ENCODE data around the gene GRM8. TPM values are rescaled to one million over a fixed set of nuclear protein-coding genes. Genes with fewer than 3 reads are reported as not detected.

The GRM8 gene
- total RNA-seq, 1 experiment from 2014 or later, result not detected

DNA sequence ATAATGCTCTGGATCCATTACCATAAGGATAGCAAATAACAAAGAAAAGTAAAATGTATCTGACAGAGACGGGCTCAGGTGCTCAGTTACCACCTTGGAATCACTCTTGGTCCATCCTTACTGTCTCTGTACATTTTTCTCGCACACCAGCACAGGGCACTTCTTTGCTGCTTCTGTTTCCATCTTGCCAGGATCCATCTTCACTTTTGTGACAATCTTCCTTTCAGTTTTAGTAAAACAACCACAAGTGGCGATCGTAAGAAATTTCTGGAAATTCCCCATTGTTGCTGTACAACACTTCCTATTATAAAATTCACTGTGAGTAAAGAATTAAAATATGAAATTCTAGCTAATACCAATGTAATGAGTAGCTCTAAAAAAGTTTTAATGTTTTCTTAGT lies 695.5 kb downstream of the GRM8 start:
- Histone ChIP-seq H3K4me1 (no peaks in the 10 kb centered on the region), H3K9me3 (no peaks in the 10 kb centered on the region), H3K36me3 (ENCODE audit: control insufficient read depth, insufficient read depth, low read length) (no peaks in the 10 kb centered on the region), H3K27me3 (replicated peaks; ENCODE audit: control insufficient read depth, insufficient read depth, low read length) (no peaks in the 10 kb centered on the region), H3K4me3 (ENCODE audit: low read depth, low read length) (no peak overlapping the region)
- no peaks in the 10 kb centered on the region for H3K4me1 Mint-ChIP-seq (ENCODE audit: low read depth, unreplicated experiment)
- H3K36me3 Mint-ChIP-seq (ENCODE audit: insufficient read depth, unreplicated experiment), result no peaks in the 10 kb centered on the region
- TF ChIP-seq, protein P1, sequence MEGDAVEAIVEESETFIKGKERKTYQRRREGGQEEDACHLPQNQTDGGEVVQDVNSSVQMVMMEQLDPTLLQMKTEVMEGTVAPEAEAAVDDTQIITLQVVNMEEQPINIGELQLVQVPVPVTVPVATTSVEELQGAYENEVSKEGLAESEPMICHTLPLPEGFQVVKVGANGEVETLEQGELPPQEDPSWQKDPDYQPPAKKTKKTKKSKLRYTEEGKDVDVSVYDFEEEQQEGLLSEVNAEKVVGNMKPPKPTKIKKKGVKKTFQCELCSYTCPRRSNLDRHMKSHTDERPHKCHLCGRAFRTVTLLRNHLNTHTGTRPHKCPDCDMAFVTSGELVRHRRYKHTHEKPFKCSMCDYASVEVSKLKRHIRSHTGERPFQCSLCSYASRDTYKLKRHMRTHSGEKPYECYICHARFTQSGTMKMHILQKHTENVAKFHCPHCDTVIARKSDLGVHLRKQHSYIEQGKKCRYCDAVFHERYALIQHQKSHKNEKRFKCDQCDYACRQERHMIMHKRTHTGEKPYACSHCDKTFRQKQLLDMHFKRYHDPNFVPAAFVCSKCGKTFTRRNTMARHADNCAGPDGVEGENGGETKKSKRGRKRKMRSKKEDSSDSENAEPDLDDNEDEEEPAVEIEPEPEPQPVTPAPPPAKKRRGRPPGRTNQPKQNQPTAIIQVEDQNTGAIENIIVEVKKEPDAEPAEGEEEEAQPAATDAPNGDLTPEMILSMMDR (IDR thresholded peaks at IDR 0.05; ENCODE audit: insufficient read depth in 1 of 2, low read depth in 1 of 2, low read length in 1 of 2, severe bottlenecking in 1 of 2, unreplicated experiment in 1 of 2), result no peak
- H3K4me3 Mint-ChIP-seq (ENCODE audit: unreplicated experiment), result no peak overlapping the region
- CTCF ChIA-PET, result no interaction called here
- H3K27me3 Mint-ChIP-seq (ENCODE audit: insufficient read depth, unreplicated experiment), result no peaks in the 10 kb centered on the region
- H3K27ac Mint-ChIP-seq (ENCODE audit: unreplicated experiment), result no peak overlapping the region
- intact Hi-C loops (cut with micrococcal nuclease; ENCODE audit: unreplicated experiment), result no loop called here
- H3K9me3 Mint-ChIP-seq (ENCODE audit: unreplicated experiment), result no peaks in the 10 kb centered on the region
- BruUV-seq (replicated peaks), result no TSS peak
- POLR2A ChIA-PET, result no interaction called here
- no peak for DNase-seq

GRCh38 chr7:126541406-126541805 lies 711.3 kb downstream of the GRM8 start:
- ChIA-PET CTCF (no interaction called here), POLR2A (no interaction called here)
- peaks cover 4% of the 10 kb centered on the region for H3K36me3 Mint-ChIP-seq (ENCODE audit: insufficient read depth, unreplicated experiment)
- no peaks in the 10 kb centered on the region for H3K27me3 Mint-ChIP-seq (ENCODE audit: insufficient read depth, unreplicated experiment)
- no peak overlapping the region for H3K4me3 Mint-ChIP-seq (ENCODE audit: unreplicated experiment)
- intact Hi-C loops (cut with micrococcal nuclease; ENCODE audit: unreplicated experiment), result no loop called here
- H3K27ac Mint-ChIP-seq (ENCODE audit: unreplicated experiment), result no peak overlapping the region
- DNase-seq, result no peak
- Histone ChIP-seq H3K27me3 (replicated peaks; ENCODE audit: control insufficient read depth, insufficient read depth, low read length) (no peaks in the 10 kb centered on the region), H3K4me1 (no peaks in the 10 kb centered on the region), H3K4me3 (ENCODE audit: low read depth, low read length) (no peak overlapping the region), H3K9me3 (no peaks in the 10 kb centered on the region), H3K36me3 (ENCODE audit: control insufficient read depth, insufficient read depth, low read length) (no peaks in the 10 kb centered on the region)
- H3K9me3 Mint-ChIP-seq (ENCODE audit: unreplicated experiment), result no peaks in the 10 kb centered on the region
- no TSS peak for BruUV-seq (replicated peaks)
- no peaks in the 10 kb centered on the region for H3K4me1 Mint-ChIP-seq (ENCODE audit: low read depth, unreplicated experiment)
- TF ChIP-seq, protein P1 (IDR thresholded peaks at IDR 0.05; ENCODE audit: insufficient read depth in 1 of 2, low read depth in 1 of 2, low read length in 1 of 2, severe bottlenecking in 1 of 2, unreplicated experiment in 1 of 2), result no peak

GRCh38 chr7:126535176-126535575 lies 717.6 kb downstream of the GRM8 start:
- H3K4me3 ChIP-seq (ENCODE audit: low read depth, low read length), result no peak overlapping the region
- H3K27me3 Mint-ChIP-seq (ENCODE audit: insufficient read depth, unreplicated experiment), result peaks cover 4% of the 10 kb centered on the region
- no TSS peak for BruUV-seq (replicated peaks)
- no peaks in the 10 kb centered on the region for H3K9me3 ChIP-seq
- no peak for DNase-seq
- H3K4me3 Mint-ChIP-seq (ENCODE audit: unreplicated experiment), result no peak overlapping the region
- no peaks in the 10 kb centered on the region for H3K4me1 Mint-ChIP-seq (ENCODE audit: low read depth, unreplicated experiment)
- no peak overlapping the region for H3K27ac Mint-ChIP-seq (ENCODE audit: unreplicated experiment)
- H3K4me1 ChIP-seq, result no peaks in the 10 kb centered on the region
- no peaks in the 10 kb centered on the region for H3K36me3 Mint-ChIP-seq (ENCODE audit: insufficient read depth, unreplicated experiment)
- H3K36me3 ChIP-seq (ENCODE audit: control insufficient read depth, insufficient read depth, low read length), result no peaks in the 10 kb centered on the region
- POLR2A ChIA-PET, result no interaction called here
- no peaks in the 10 kb centered on the region for H3K9me3 Mint-ChIP-seq (ENCODE audit: unreplicated experiment)
- CTCF ChIA-PET, result no interaction called here
- intact Hi-C loops (cut with micrococcal nuclease; ENCODE audit: unreplicated experiment), result no loop called here
- no peaks in the 10 kb centered on the region for H3K27me3 ChIP-seq (replicated peaks; ENCODE audit: control insufficient read depth, insufficient read depth, low read length)
- TF ChIP-seq, protein P1 (IDR thresholded peaks at IDR 0.05; ENCODE audit: insufficient read depth in 1 of 2, low read depth in 1 of 2, low read length in 1 of 2, severe bottlenecking in 1 of 2, unreplicated experiment in 1 of 2), result no peak

Data from Caco-2 (cell line).